Measurements from ENCODE around the gene HS3ST6.

GRCh38 chr16:1908184-1908583, 10.0 kb downstream of the HS3ST6 start:
- TF ChIP-seq HOXA5 (CRISPR knock-in tag; IDR thresholded peaks at IDR 0.05): no peak
- TF ChIP-seq FOXK2 (IDR thresholded peaks at IDR 0.05): no peak
- no peak for TF ChIP-seq ZFP37 (CRISPR knock-in tag; IDR thresholded peaks at IDR 0.05; ENCODE audit: borderline replicate concordance)
- TF ChIP-seq YY1 (IDR thresholded peaks at IDR 0.05; ENCODE audit: insufficient read depth, insufficient replicate concordance, low read depth, low read length): no peak
